ENCODE data around the gene FUCA2.

DNA sequence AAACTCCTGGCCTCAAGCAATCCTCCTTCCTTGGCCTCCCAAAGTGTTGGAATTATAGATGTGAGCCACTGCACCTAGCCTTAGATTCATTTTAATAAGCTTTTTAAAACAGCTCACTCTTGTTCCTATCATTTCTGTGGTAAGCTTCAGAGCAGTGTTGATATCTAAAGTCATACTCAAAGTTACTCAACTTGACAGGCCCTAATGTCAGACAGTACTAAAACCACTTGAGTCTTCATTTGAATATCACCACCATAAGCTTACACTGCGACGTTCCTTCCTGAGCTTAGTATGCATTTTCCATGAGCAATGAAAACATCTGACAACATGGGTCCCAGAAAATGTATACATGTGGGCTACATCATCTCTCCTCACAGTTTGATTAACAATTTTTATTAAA is 6.0 kb downstream of the FUCA2 start:
- TF ChIP-seq POLR2AphosphoS5 (IDR thresholded peaks at IDR 0.05; ENCODE audit: borderline replicate concordance, low read depth, low read length) (no peak), EZH2 (IDR thresholded peaks at IDR 0.05) (no peak)

Measured in SK-N-MC (cell line).